ENCODE data around the gene TMEM238L.

Gene TMEM238L

DNA sequence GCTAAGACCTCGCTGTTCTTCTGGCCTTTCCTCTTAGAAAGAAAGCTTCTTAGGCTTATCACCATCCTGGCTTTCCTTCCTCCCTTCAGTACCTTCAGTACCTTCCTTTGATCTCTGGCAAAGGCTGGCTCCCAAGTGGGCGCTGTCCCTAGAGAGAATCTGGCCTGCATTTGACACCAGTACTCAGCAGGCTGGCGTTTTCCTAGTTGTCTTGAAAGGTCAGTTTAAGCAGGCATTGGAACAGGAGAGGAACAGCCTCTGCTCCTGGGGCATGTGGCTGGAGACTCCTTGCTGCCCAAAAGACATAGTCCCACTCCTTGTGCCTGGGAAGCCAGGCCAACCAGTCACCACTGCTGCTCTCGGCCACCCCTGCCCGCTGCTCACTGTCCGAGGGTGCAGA, 34.1 kb downstream of the TMEM238L start:
- Histone ChIP-seq H3K9me3 (ENCODE audit: insufficient read depth, low read depth, low read length) (peaks cover 5% of the 10 kb centered on the region; the same call in 1 of the 2 replicates), H3K36me3 (ENCODE audit: insufficient read depth, low read depth, low read length) (no peaks in the 10 kb centered on the region), H3K27ac (ENCODE audit: low read length) (no peak overlapping the region), H3K4me3 (ENCODE audit: low read length) (no peak overlapping the region), H3K9ac (ENCODE audit: low read depth, low read length) (no peak overlapping the region), H3K27me3 (ENCODE audit: insufficient read depth, low read length) (no peaks in the 10 kb centered on the region), H3K4me1 (ENCODE audit: insufficient read depth, low read length) (no peaks in the 10 kb centered on the region)

DNA sequence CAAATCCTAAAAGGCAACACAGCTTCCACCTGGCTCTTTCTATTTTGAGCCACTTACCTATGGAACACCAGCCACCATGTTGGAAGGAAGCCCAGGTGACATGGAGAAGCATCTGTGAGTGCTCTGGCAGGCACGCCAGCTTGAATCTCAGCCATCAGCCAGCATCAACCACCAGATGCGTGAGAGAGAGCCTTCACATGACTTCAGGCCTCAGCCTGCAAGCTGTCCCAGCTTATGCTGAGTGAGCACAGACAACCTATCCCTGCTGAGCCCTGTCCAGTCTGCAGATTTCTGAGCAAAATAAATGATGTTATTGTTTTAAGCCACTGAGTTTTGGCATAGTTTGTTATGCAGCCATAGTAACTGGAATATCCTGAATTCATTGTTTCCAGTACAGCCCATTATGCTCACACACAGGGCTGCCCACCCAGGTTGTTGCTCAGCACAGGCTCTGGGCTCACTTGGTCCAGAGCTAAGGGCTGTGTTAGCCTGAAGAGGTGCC, 35.1 kb downstream of the TMEM238L start:
- H3K9ac ChIP-seq (ENCODE audit: low read depth, low read length), result no peak overlapping the region
- H3K27ac ChIP-seq (ENCODE audit: low read length), result no peak overlapping the region
- no peaks in the 10 kb centered on the region for H3K36me3 ChIP-seq (ENCODE audit: insufficient read depth, low read depth, low read length)
- peaks cover 5% of the 10 kb centered on the region; the same call in 1 of the 2 replicates for H3K9me3 ChIP-seq (ENCODE audit: insufficient read depth, low read depth, low read length)
- H3K27me3 ChIP-seq (ENCODE audit: insufficient read depth, low read length), result no peaks in the 10 kb centered on the region
- H3K4me3 ChIP-seq (ENCODE audit: low read length), result no peak overlapping the region
- H3K4me1 ChIP-seq (ENCODE audit: insufficient read depth, low read length), result no peaks in the 10 kb centered on the region

DNA sequence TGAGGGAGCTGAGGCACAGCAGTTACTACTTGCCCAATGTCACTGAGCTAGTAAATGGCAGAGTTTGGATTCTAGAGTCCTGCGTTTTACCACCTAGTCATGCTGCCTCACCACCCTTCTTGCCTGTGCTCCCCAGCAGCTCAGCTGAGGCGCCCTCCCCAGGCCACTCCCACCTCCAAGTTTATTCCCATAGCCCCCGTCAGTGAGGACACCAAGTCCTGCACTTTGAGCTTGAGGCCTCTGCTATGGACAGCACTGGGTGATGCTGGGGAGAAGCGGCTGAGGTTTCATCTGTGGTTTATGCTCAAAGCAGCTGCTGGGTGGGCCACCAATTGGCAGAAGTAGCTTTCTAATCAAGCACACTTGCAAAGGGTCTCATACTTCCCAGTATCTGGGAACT, 36.7 kb downstream of the TMEM238L start:
- no peak overlapping the region for H3K9ac ChIP-seq (ENCODE audit: low read depth, low read length)
- H3K27ac ChIP-seq (ENCODE audit: low read length), result no peak overlapping the region
- H3K9me3 ChIP-seq (ENCODE audit: insufficient read depth, low read depth, low read length), result peaks cover 4% of the 10 kb centered on the region; the same call in 1 of the 2 replicates
- no peaks in the 10 kb centered on the region for H3K4me1 ChIP-seq (ENCODE audit: insufficient read depth, low read length)
- H3K27me3 ChIP-seq (ENCODE audit: insufficient read depth, low read length), result no peaks in the 10 kb centered on the region
- no peak overlapping the region for H3K4me3 ChIP-seq (ENCODE audit: low read length)
- no peaks in the 10 kb centered on the region for H3K36me3 ChIP-seq (ENCODE audit: insufficient read depth, low read depth, low read length)

DNA sequence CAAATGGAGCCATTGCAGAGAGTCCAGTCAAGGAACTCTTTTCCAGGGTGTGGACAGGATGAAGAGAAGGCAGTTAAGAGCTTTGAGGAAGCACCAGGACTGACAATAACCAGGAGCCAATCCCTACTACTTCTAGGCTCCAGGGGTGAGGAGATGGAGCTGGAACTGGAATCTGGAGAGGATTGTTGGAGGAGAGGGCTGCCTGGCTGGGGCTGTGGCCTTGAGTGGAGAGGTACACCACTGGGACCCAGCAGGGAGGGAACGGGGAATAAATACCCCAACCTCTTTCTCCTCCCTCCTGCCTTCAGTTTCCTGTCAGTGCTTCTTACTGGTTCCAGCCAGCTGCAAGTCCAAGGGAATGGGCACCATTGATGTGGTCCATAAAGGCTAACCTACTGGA, 41.9 kb downstream of the TMEM238L start:
- no peaks in the 10 kb centered on the region for H3K36me3 ChIP-seq (ENCODE audit: insufficient read depth, low read depth, low read length)
- H3K9me3 ChIP-seq (ENCODE audit: insufficient read depth, low read depth, low read length), result no peaks in the 10 kb centered on the region
- H3K4me1 ChIP-seq (ENCODE audit: insufficient read depth, low read length), result no peaks in the 10 kb centered on the region; the same call in 1 of the 2 replicates
- H3K27ac ChIP-seq (ENCODE audit: low read length), result no peak overlapping the region
- H3K4me3 ChIP-seq (ENCODE audit: low read length), result no peak overlapping the region
- H3K9ac ChIP-seq (ENCODE audit: low read depth, low read length), result no peak overlapping the region
- no peaks in the 10 kb centered on the region for H3K27me3 ChIP-seq (ENCODE audit: insufficient read depth, low read length)

DNA sequence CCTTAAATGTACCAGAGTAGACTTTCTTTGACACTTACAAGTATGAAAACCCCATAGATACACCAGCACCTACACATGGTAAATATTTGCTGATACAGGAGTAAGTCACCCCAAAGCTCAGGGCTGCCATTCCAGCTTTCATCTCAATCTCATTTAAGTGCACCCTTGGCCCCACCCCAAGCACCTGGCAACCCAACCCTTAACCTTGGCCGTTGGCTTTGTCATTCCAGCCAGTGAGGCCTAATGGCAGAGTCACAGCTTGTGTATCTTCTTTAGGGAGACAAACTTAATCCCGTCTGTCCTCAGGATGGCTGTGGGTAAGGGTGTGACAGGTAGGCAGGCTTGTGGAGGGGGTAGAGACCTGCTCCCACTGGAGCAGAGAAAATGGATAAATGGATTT, 42.6 kb downstream of the TMEM238L start:
- no peak overlapping the region for H3K9ac ChIP-seq (ENCODE audit: low read depth, low read length)
- no peak overlapping the region for H3K4me3 ChIP-seq (ENCODE audit: low read length)
- no peaks in the 10 kb centered on the region for H3K27me3 ChIP-seq (ENCODE audit: insufficient read depth, low read length)
- no peaks in the 10 kb centered on the region for H3K36me3 ChIP-seq (ENCODE audit: insufficient read depth, low read depth, low read length)
- no peaks in the 10 kb centered on the region for H3K9me3 ChIP-seq (ENCODE audit: insufficient read depth, low read depth, low read length)
- H3K4me1 ChIP-seq (ENCODE audit: insufficient read depth, low read length), result peaks cover 6% of the 10 kb centered on the region
- H3K27ac ChIP-seq (ENCODE audit: low read length), result no peak overlapping the region

DNA sequence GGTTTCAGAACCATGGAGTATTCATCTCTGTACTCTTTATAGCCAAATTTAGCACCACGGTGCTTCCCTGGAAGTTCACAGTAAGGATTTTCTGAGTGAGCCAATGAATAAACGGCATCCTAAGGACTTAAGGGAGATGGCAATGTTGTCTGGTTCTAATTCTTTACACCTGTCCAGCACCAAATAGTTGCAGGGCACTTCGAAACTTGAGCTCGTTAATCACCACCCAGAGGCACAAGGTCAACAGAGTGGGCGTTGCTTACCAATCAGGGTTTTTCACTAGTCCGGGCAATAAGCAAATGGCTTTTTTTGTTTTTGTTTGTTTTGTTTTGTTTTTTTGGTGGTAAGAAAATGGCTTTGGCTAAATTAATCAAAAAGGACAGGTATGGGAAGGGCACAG, 45.8 kb downstream of the TMEM238L start:
- no peak overlapping the region for H3K27ac ChIP-seq (ENCODE audit: low read length)
- H3K9me3 ChIP-seq (ENCODE audit: insufficient read depth, low read depth, low read length), result no peaks in the 10 kb centered on the region
- H3K4me3 ChIP-seq (ENCODE audit: low read length), result no peak overlapping the region
- no peak overlapping the region for H3K9ac ChIP-seq (ENCODE audit: low read depth, low read length)
- no peaks in the 10 kb centered on the region for H3K27me3 ChIP-seq (ENCODE audit: insufficient read depth, low read length)
- peaks cover 23% of the 10 kb centered on the region for H3K4me1 ChIP-seq (ENCODE audit: insufficient read depth, low read length)
- H3K36me3 ChIP-seq (ENCODE audit: insufficient read depth, low read depth, low read length), result no peaks in the 10 kb centered on the region

DNA sequence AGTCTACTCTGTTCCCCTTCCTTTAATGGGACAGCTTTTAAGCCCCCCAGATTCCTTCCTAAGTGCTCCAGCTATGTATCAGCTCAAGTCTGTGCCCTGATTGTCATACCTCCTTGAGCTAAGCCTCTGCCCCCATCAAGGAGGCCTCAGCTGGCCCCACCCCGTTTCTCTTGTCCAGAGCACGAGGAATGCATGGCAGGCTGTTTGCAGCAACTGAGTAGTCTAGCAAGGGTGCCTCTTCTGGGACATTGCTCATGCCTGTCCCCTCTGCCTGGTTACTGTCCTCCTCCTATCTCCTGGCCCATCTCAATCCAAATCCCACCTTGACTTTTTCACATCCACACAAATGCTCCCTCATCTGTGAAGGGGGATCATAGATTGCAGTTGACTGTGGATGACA, 46.3 kb downstream of the TMEM238L start:
- H3K36me3 ChIP-seq (ENCODE audit: insufficient read depth, low read depth, low read length), result no peaks in the 10 kb centered on the region
- H3K27ac ChIP-seq (ENCODE audit: low read length), result no peak overlapping the region
- no peak overlapping the region for H3K9ac ChIP-seq (ENCODE audit: low read depth, low read length)
- H3K9me3 ChIP-seq (ENCODE audit: insufficient read depth, low read depth, low read length), result no peaks in the 10 kb centered on the region
- H3K4me1 ChIP-seq (ENCODE audit: insufficient read depth, low read length), result peaks cover 23% of the 10 kb centered on the region
- no peak overlapping the region for H3K4me3 ChIP-seq (ENCODE audit: low read length)
- no peaks in the 10 kb centered on the region for H3K27me3 ChIP-seq (ENCODE audit: insufficient read depth, low read length)

DNA sequence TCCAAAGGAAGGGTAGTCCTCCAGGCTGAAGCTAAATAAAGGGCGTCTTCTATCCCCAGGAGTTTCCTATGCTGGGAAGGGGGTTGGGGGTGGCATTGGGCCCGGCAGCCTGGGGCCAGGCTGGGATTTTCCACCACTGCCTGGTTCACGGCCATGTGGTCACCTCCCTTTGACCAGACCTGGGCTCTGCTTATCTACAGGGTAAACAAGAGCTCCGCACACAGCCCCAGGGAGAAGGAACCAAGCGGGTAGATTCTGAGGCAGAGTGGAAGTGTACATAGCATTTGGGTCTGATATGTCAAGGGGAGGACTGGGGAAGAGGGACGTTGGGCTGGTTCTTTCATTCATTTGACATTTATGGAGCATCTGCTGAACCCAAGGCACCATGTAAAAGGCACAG, 46.8 kb downstream of the TMEM238L start:
- Histone ChIP-seq H3K9ac (ENCODE audit: low read depth, low read length) (no peak overlapping the region), H3K4me1 (ENCODE audit: insufficient read depth, low read length) (peaks cover 23% of the 10 kb centered on the region), H3K27me3 (ENCODE audit: insufficient read depth, low read length) (no peaks in the 10 kb centered on the region), H3K9me3 (ENCODE audit: insufficient read depth, low read depth, low read length) (no peaks in the 10 kb centered on the region), H3K4me3 (ENCODE audit: low read length) (no peak overlapping the region), H3K27ac (ENCODE audit: low read length) (no peak overlapping the region), H3K36me3 (ENCODE audit: insufficient read depth, low read depth, low read length) (no peaks in the 10 kb centered on the region)

DNA sequence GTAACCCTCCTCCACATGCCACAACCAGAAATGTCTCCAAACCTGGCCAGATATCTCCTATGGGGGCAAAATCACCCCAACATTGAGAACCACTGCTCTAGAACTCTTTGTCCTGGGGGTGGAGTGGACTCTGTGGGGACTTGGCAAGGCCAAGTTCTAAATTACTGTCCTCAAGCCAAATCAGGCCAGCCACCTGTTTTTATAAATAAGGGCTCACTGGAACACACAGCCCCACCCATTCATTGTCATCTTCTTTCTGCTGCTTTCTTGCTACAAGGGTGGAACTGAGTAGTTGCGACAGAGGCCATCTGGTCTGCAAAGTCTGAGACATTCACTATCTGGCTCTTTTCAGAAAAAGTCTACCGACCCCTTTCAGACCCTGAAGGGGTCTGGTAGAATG, 47.3 kb downstream of the TMEM238L start:
- Histone ChIP-seq H3K4me1 (ENCODE audit: insufficient read depth, low read length) (peaks cover 23% of the 10 kb centered on the region), H3K27ac (ENCODE audit: low read length) (no peak overlapping the region), H3K36me3 (ENCODE audit: insufficient read depth, low read depth, low read length) (no peaks in the 10 kb centered on the region), H3K9ac (ENCODE audit: low read depth, low read length) (no peak overlapping the region), H3K4me3 (ENCODE audit: low read length) (peak overlapping the region; percentile 64; the same call in 1 of the 2 replicates), H3K9me3 (ENCODE audit: insufficient read depth, low read depth, low read length) (no peaks in the 10 kb centered on the region), H3K27me3 (ENCODE audit: insufficient read depth, low read length) (no peaks in the 10 kb centered on the region)

DNA sequence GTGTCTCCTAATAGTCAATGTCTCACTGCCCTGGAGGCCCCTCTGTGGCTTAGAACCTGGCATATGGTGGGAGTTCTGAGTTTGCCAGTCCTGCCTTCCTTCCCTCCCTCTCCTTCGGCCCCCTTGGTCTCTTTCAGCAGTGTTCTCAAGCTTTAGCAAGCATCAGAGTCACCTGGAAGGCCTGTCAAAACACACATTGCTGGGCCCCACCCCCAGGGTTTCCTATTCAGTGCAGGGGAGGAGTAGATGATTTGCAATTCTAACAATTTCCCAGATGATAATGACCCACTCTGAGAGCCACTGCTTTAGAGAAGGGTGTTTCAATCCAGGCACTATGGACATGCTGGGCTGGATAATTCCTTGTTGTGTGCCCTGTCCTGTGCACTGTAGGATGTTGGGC, 47.7 kb downstream of the TMEM238L start:
- peak overlapping the region; percentile 64; the same call in 1 of the 2 replicates for H3K4me3 ChIP-seq (ENCODE audit: low read length)
- H3K9me3 ChIP-seq (ENCODE audit: insufficient read depth, low read depth, low read length), result no peaks in the 10 kb centered on the region
- no peak overlapping the region for H3K27ac ChIP-seq (ENCODE audit: low read length)
- H3K9ac ChIP-seq (ENCODE audit: low read depth, low read length), result peak overlapping the region; percentile 69; the same call in 1 of the 2 replicates
- H3K36me3 ChIP-seq (ENCODE audit: insufficient read depth, low read depth, low read length), result no peaks in the 10 kb centered on the region
- H3K4me1 ChIP-seq (ENCODE audit: insufficient read depth, low read length), result peaks cover 23% of the 10 kb centered on the region
- H3K27me3 ChIP-seq (ENCODE audit: insufficient read depth, low read length), result no peaks in the 10 kb centered on the region

DNA sequence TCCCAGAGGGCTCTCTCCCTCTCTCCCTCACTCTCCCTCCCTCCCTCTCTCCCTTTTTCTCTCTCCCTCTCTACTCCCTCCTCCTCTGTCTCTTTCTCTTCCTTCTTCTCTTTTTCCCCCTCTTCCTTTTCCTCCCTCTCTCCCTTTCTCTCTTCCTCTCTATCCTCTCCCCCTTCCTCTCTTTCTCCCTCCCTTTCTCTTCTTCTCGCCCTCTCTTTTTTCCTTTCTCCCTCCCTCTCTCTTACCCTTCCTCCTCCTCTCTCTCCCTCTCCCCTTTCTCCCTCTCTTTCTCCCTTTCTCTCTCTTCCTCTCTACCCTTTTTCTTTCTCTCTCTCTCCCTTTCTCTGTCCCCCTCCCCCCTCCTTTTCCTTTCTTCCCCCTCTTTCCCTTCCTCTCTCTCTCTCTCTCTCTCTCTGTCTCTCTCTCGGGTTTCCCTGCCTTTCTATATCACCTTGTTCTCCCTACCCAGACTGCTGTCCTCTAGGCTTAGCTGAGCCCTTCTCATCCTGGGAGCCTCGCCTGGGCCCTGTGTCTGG, 48.2 kb downstream of the TMEM238L start:
- Histone ChIP-seq H3K27ac (ENCODE audit: low read length) (no peak overlapping the region), H3K4me3 (ENCODE audit: low read length) (peak overlapping the region; percentile 64; the same call in 1 of the 2 replicates), H3K36me3 (ENCODE audit: insufficient read depth, low read depth, low read length) (no peaks in the 10 kb centered on the region), H3K4me1 (ENCODE audit: insufficient read depth, low read length) (peaks cover 23% of the 10 kb centered on the region), H3K9ac (ENCODE audit: low read depth, low read length) (peak overlapping the region; percentile 69; the same call in 1 of the 2 replicates), H3K27me3 (ENCODE audit: insufficient read depth, low read length) (no peaks in the 10 kb centered on the region), H3K9me3 (ENCODE audit: insufficient read depth, low read depth, low read length) (no peaks in the 10 kb centered on the region)

DNA sequence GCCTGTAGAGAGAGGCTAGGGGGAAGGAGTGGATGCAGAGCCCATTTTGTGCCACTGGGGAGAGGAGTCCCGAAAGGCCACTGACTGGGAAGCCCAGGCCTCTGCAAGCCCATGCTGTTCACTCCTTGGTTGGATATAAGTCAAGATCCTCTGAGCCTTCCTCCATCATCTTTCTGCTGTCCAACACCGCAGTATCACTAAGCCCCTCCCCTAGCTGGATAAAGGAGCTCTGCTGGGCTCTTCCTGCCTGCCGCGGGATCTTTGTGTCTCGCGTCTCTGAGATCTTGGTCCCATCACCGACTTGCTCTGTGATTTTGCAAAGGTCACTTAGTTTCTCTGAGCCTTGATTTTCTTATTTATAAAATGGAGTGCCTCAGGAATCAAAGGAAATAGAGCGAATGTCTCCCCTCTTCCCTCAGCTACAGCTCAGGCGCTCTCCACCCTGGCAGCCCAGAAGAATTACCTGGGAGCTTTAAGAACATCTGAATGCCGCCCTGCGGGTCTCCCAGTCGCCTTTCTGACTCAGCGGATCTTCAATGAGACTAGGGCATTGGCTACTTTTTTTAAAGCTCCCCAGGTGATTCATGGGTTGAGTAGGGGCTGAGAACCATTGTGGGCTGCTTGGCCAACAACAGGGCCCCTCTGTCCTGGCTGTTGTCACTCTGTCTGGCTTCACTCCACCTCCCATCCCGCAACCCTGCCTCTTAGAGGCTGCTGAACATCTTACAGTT, 48.9 kb downstream of the TMEM238L start:
- no peaks in the 10 kb centered on the region for H3K36me3 ChIP-seq (ENCODE audit: insufficient read depth, low read depth, low read length)
- peak overlapping the region; percentile 64 for H3K4me3 ChIP-seq (ENCODE audit: low read length)
- H3K9ac ChIP-seq (ENCODE audit: low read depth, low read length), result peak overlapping the region; percentile 69; the same call in 1 of the 2 replicates

More for the DNA sequence above, 48.9 kb downstream of the TMEM238L start:
- Histone ChIP-seq H3K4me1 (ENCODE audit: insufficient read depth, low read length) (peaks cover 23% of the 10 kb centered on the region), H3K27ac (ENCODE audit: low read length) (peak overlapping the region; percentile 65), H3K27me3 (ENCODE audit: insufficient read depth, low read length) (no peaks in the 10 kb centered on the region), H3K9me3 (ENCODE audit: insufficient read depth, low read depth, low read length) (no peaks in the 10 kb centered on the region)

Measured in iPS-20b (cell line).